HPDE6-E6E7 (cell line): ENCODE data around the gene ATXN7L2.
"Not testable (repeated sequence)": the region's sequence is repeated elsewhere in the genome, so short reads cannot be mapped to it uniquely, and the experiment has no call there.

Source experiments
- DNase-seq: peaks from one replicate; pipeline ENCODE4 v3.0.0; 2011; ENCODE audit warnings: missing footprints; ENCODE audit errors: extremely low spot score

ATXN7L2 gene, protein sequence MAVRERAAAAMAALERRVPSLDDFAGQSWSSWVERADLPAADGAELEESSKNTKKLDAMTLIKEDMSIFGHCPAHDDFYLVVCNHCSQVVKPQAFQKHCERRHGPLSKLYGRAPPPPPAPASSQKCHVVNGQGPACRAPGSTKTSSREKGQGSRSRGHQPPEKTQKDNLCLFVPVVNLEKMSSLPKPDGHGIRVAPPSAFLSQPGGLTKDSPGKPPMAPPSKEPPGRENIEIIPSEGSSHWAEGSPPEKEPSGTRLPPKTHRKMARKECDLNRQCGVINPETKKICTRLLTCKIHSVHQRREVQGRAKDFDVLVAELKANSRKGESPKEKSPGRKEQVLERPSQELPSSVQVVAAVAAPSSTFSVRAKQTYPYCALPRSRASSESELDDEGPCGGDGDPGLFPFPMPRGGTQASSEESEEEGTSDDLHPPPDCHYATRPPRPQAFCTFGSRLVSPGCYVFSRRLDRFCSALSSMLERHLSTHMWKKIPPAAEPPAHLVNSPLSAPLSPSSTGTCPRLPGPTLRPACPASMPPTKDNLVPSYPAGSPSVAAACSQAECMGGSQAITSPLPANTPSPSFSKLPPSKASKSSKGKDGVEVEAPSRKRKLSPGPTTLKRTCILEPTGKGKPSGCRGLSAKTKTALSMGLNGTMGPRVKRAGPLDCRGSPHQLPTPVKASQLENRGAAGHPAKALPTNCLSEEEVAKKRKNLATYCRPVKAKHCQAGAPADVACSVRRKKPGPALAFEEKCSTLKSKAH

DNA sequence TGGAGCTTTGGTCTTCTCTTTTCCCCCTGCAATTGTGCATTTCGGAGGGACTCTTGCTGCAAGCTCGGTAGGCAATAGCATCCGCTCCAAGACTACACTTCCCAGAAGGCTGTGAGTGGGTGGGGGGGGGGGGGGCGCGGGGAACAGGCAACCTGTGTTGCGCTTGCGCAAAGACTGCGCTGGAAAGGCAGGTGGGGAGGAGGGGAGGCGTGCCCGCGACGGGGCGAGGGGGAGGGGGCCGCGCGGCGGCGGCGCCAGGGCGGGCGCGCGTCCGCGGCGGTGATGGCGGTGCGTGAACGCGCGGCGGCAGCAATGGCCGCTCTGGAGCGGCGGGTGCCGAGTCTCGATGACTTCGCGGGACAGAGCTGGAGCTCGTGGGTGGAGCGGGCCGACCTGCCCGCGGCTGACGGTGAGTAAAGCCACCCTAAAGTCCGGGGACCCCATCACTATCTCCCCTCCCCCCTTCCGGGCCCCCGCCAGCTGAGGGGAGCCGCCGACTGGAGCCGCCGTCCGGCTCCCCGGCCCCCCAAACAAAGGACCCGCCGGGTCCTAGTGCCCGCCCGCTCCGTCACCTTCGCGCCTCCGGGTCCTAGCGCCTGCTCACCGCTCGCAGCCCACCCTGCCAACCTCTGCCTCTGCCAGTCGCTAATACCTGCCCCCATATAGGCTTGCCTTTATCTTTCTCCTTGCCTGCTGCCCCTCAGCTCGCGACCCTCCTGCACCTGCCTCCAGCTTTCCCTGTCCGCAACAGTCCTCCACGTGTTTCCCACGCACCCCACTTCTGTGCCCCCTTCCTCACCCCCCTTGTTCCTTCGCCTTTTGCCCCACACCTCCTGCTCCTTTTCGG, at the start of gene ATXN7L2:
TSS of gene ATXN7L2 (plus strand) at position 234 of the 847 bp plus-strand sequence. CDS start at position 283, 49 bp downstream.
- DNase-seq, result peak; percentile 97

GRCh38 chr1:109434484-109434883, 49.2 kb upstream of the ATXN7L2 start:
- DNase-seq, result no peak

DNA sequence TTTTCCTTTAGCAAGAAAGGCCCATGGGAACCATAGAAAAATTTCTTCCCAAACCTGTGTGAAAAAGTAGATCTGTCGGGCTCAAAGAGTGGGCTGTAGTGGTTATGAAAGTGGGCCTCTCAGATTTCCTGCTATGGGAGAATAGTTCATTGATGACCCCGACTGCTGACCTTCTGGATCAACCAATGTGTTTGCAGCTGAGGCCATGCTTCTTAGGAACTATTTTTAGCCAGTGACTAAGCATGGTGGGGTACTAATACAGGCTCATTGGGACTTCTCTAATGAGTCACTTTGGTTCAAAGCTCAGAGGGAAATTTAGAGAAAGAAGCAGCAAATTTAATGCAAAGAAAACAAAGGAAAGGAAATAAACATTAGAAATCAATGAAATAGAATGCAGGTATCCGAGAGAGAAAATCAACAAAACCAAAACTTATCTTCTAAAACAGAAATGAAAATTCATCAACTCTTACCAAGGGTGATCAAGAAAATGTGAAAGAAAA, 44.9 kb upstream of the ATXN7L2 start:
- DNase-seq, result peak; percentile 4

DNA sequence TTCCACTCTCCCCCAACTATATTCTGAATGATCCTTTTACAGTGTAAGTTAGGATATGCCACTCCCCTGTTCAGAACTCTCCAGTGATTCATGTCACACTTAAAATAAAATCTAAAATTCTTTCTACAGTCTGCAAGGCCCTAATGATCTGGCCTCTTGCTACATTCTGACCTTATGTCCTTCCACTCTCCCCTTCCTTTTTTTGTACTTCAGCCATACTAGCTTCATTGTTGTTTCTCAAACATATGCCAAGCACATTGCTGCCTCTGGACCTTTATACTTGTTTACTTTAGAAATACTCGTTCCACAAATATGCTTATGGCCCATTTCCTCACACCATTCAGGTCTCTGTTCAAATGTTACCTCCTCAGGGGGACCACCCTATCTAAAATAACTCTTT, 42.6 kb upstream of the ATXN7L2 start:
- DNase-seq, result no peak

DNA sequence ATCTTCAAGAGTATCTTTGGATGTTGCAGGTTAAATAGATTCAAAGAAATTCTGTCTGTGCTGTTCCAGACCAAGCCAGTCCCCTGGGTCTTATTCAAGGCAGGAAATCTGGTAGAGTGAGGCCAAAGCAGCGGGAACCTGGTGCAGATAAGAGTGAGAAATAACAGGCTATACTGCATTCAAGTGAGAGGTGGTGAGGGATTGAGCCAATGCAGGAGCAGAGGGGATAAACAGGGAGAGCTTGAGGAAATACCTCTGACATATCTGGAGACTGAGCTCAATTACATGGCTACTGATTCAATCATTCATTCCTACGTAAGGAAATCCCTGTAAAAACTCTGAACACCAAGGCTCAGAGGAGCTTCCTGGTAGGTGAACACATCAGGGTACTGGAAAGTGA, 40.2 kb upstream of the ATXN7L2 start:
- DNase-seq, result no peak

- DNase-seq, result no peak
These were observed 39.4 kb upstream of the ATXN7L2 start for GRCh38 chr1:109444346-109444745.

- DNase-seq, result not testable (repeated sequence)
These were observed 37.6 kb upstream of the ATXN7L2 start for GRCh38 chr1:109445949-109446695.

- DNase-seq, result no peak
These were observed 36.2 kb upstream of the ATXN7L2 start for GRCh38 chr1:109447524-109447923.

DNA sequence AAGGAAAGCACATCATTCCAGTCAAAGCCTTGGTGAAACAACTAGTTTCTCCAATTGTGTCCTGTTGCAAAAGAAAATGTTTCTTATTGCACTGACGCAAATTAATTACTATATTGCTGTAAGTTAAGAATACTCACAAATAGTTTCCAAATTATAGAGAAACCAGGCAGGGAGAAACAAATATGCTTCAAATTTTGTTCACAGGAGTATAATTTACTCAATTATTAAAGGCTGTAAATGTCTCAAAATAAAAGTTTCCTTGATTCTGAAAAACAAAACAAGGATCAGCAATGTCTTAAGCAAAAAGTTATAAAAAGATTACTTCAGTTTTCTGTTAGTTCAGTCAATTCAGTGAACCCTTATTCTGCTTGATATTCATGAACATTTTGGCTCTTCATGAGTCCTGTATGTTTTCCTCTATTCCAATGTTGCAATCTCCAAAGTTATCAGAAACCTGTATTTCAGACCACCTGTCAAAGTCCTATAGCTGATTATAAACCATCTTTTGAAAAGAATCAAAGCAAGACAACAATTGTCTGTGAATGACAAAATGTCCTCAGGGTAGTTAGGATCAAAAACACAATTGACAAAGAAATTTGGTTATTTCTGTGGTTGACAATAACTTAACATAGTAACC, 29.1 kb upstream of the ATXN7L2 start:
- DNase-seq, result no peak

- no peak for DNase-seq
These were observed 25.9 kb upstream of the ATXN7L2 start for GRCh38 chr1:109457819-109458218.

DNA sequence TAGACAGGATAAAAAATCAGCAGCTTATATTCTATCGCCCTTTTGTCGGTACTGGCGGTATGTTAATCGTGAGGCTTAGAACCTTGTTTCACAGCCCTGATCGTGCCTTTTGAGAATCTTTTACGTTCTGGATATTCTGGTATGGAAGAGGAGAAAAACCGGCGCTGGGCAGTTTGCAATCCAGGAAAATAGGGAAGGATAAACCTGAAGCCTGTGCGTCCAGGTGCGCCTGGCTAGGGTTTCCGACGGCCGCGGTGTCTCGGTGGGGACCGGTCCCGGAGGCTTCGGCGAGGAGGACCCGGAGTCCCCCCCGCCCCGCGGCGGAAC, 17.6 kb upstream of the ATXN7L2 start:
- DNase-seq, result no peak

DNA sequence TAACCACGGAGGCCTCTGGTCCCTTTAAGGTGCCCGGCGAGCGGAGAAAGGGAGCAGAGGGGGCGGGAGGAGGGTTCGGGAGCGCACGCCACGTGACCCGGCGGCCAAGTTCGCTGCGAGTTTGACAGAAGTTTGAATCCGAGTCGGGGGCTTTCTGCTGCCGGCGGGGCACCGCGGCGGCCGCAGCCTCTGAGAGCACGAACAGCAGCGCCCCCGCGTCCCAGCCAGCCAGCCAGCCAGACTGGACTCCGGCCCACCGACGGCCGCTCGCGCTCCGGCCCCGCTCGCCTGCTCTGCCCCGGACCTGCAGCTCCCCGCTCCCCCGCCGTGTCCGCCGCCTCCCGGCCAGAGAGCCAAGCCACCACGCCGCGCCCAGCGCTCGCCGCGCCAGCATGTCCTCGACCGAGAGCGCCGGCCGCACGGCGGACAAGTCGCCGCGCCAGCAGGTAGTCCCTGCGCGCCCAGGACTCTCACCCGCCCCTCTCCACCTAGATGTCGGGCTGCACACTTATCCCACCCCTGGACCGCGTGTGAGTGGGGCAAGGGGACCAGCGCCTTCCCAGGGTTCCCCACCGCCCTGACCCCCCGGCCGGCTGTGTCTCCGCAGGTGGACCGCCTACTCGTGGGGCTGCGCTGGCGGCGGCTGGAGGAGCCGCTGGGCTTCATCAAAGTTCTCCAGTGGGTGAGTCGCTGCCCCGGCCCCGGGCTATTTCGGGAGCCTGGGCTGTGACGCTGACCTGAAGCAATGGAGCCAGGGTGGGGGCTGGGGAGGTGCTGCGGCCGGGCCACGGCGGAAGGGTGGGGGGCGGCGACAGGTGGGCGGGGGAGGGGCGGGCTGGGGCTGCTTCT, 17.0 kb upstream of the ATXN7L2 start, which contains the start of gene SYPL2:
TSS of gene SYPL2 (plus strand) at position 95 of the 849 bp plus-strand sequence. CDS start at position 393, 298 bp downstream.
- no peak for DNase-seq

DNA sequence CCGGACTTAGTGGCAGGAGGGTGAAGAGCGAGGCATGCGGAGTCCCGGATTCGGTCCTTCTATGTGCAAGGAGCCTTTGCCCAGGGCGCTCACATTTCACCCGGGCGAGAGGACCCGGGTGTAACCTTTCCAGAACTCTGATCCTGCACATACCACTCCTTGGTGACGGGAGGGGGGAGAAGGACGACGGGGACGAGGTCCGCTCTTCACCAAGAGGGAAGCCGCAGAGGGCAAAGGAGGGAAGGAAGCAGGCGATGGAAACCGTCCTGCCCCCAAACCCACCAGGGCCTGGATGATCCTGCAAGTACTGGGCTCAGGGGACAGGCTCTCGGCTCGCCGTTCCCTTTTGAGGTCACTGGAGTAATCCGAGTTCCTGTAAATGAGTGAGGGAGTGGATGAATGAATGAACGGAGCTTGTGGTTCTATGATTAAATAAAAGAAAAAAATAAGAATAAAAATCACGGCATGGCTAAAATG, 16.4 kb upstream of the ATXN7L2 start:
- DNase-seq, result no peak

DNA sequence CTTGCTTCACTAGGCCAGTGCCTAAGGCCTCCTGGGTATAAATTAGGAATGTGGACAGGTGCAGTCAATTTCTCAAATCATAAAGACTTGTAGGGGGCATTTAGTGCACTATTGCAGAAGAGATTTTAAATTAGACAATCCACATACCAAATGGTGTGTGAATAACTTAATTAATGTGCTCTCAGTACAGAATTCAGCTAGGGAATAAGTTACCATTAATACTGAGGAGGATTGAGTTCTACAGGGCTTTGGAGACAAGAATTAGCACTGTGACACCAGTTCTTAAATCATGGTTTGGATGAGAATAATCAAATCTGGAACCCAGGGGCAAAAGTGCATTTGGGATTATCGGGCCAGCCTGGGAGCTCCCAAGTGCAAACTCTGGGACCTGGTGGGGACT, 15.6 kb upstream of the ATXN7L2 start:
- DNase-seq, result no peak

DNA sequence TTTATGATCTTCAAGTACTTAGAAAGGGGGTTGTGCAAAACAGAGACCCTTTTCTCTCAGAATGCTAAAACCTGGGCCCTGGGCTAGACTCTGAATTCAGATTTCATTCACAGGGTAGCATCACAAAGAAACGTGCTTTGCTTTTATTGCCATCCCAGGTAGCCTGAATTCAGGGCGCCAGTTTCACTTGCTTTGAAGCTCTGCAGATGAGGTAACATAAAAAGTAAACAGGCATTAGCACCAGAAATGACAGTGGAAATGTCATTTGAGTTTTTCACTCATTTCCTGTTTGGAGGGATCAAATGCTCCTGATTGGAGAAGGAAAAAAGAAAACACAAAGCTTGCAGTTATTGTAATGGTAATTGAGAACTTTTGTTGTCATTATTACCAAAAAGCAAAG, 14.8 kb upstream of the ATXN7L2 start:
- no peak for DNase-seq

GRCh38 chr1:109470245-109470644, 13.5 kb upstream of the ATXN7L2 start:
- DNase-seq, result no peak

GRCh38 chr1:109472779-109473178, 10.9 kb upstream of the ATXN7L2 start:
- no peak for DNase-seq

DNA sequence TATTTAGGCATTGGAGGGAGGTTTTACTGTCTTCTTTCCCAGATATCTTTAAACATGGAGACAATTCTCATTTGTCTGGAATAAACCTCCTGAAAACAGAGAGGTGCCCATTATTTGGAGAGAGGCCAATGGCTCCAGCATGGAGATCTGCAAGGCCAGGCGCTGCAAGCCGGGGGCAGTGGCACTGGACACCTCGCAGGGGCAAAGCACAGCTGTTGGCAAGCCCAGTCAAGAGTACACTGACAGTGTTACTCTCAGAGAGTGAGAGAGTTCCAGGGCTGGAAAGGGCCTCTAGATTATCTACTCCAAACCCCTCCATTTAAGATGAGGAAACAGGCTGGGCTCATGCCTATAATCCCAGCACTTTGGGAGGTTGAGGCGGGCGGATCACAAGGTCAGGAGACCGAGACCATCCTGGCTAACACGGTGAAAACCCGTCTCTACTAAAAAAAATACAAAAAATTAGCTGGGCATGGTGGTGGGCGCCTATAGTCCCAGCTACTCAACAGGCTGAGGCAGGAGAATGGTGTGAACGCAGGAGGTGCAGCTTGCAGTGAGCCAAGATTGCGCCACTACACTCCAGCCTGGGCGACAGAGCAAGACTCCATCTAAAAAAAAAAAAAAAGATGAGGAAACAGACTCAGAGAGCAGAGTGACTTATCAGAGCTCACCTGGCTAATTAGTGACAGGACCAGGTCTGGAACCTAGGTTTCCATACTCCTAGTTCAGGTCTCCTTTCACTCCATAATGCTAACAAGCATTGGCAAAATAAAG, 10.2 kb upstream of the ATXN7L2 start:
- DNase-seq, result not testable (repeated sequence)

GRCh38 chr1:109474697-109475096, 9.0 kb upstream of the ATXN7L2 start:
- DNase-seq, result no peak
